Large intestine (tissue), 3 donors: ENCODE data around the gene CTNNBL1. TPM values are rescaled to one million over a fixed set of nuclear protein-coding genes. Genes with fewer than 3 reads are reported as not detected.
A peak's percentile ranks its signal among the peaks of the same experiment; 100 is the strongest.
"Not testable (repeated sequence)": the region's sequence is repeated elsewhere in the genome, so short reads cannot be mapped to it uniquely, and the experiment has no call there.

Experiments
- DNase-seq, 2 donors: peaks; one replicate each; pipeline versions ENCODE4 v3.0.0 to v3.0.0-alpha.2; 2013
- H3K27ac ChIP-seq: one replicate; pipeline ENCODE4 v1.5.1; 2013; ENCODE audit warnings: low read length
- H3K27me3 ChIP-seq: 2 replicates; pipeline ENCODE4 v1.6.1; 2013; ENCODE audit warnings: low read length; ENCODE audit not compliant: control insufficient read depth, insufficient read depth
- H3K36me3 ChIP-seq: 2 replicates; pipeline ENCODE4 v1.6.1; 2013; ENCODE audit warnings: low read length; ENCODE audit not compliant: control insufficient read depth, insufficient read depth
- H3K4me1 ChIP-seq: one replicate; pipeline ENCODE4 v1.6.1; 2013; ENCODE audit warnings: low read length; ENCODE audit not compliant: control insufficient read depth, insufficient read depth
- H3K4me3 ChIP-seq: one replicate; pipeline ENCODE4 v1.5.1; 2013; ENCODE audit warnings: low read length
- H3K9me3 ChIP-seq: one replicate; pipeline ENCODE4 v1.6.1; 2013; ENCODE audit warnings: mild to moderate bottlenecking, low read depth, low read length, moderate library complexity; ENCODE audit not compliant: control insufficient read depth
- WGBS: methylation state at CpG from one replicate; pipeline ENCODE4 v1.1.5; 2013; ENCODE audit warnings: low lambda C conversion rate; ENCODE audit not compliant: insufficient coverage; 5-methylcytosine and 5-hydroxymethylcytosine counted together
- polyA plus RNA-seq: library from polyadenylated mRNA; unstranded; fragments of 120-200 nt; gene quantifications from one replicate; pipeline ENCODE4 v1.2.1, GENCODE V29; 2013

The CTNNBL1 gene
- polyA plus RNA-seq, 1 donor, result 40.1 TPM

GRCh38 chr20:37676440-37676839, 17.4 kb upstream of the CTNNBL1 start:
- H3K9me3 ChIP-seq, result no peaks in the 10 kb centered on the region
- no peak for DNase-seq
- no CpG with 5 or more reads among the region's 7 CpGs for WGBS
- no peak overlapping the region for H3K4me3 ChIP-seq
- no peaks in the 10 kb centered on the region for H3K27me3 ChIP-seq
- no peak overlapping the region for H3K27ac ChIP-seq
- H3K4me1 ChIP-seq, result peaks cover 8% of the 10 kb centered on the region
- no peaks in the 10 kb centered on the region for H3K36me3 ChIP-seq

- Histone ChIP-seq H3K4me1 (no peaks in the 10 kb centered on the region), H3K27me3 (peaks cover 3% of the 10 kb centered on the region), H3K36me3 (no peaks in the 10 kb centered on the region), H3K9me3 (no peaks in the 10 kb centered on the region), H3K27ac (no peak overlapping the region), H3K4me3 (no peak overlapping the region)
- WGBS, result no CpG with 5 or more reads among the region's 11 CpGs
- DNase-seq, result no peak
Measured at GRCh38 chr20:37677969-37678861, 15.6 kb upstream of the CTNNBL1 start.

- not testable (repeated sequence) for DNase-seq, H3K4me1 ChIP-seq, H3K4me3 ChIP-seq, H3K27me3 ChIP-seq, H3K9me3 ChIP-seq, H3K36me3 ChIP-seq, H3K27ac ChIP-seq
- no CpG with 5 or more reads among the region's 4 CpGs for WGBS
Measured at GRCh38 chr20:37679751-37680150, 14.1 kb upstream of the CTNNBL1 start.

GRCh38 chr20:37680420-37680819, 13.4 kb upstream of the CTNNBL1 start:
- no CpG with 5 or more reads among the region's 3 CpGs for WGBS
- Histone ChIP-seq H3K4me1 (no peaks in the 10 kb centered on the region), H3K27ac (no peak overlapping the region), H3K27me3 (peaks cover 3% of the 10 kb centered on the region), H3K9me3 (no peaks in the 10 kb centered on the region), H3K4me3 (no peak overlapping the region), H3K36me3 (no peaks in the 10 kb centered on the region)
- DNase-seq, result peak in 1 of 2 donors; percentile 31

GRCh38 chr20:37681384-37682112, 12.3 kb upstream of the CTNNBL1 start:
- H3K27me3 ChIP-seq, result peaks cover 3% of the 10 kb centered on the region
- whole genome bisulfite sequencing, result 100% methylated on average over 1 of the region's 10 CpGs
- no peak for DNase-seq

GRCh38 chr20:37683146-37683545, 10.7 kb upstream of the CTNNBL1 start:
- DNase-seq, H3K27me3 ChIP-seq, H3K4me1 ChIP-seq, H3K36me3 ChIP-seq, H3K9me3 ChIP-seq, H3K27ac ChIP-seq, H3K4me3 ChIP-seq: not testable (repeated sequence)
- no CpG with 5 or more reads among the region's 9 CpGs for WGBS

More at GRCh38 chr20:37681384-37682112, 12.3 kb upstream of the CTNNBL1 start:
- Histone ChIP-seq H3K9me3 (no peaks in the 10 kb centered on the region), H3K27ac (no peak overlapping the region), H3K4me3 (no peak overlapping the region), H3K4me1 (no peaks in the 10 kb centered on the region), H3K36me3 (no peaks in the 10 kb centered on the region)

- H3K4me1 ChIP-seq, result no peaks in the 10 kb centered on the region
- peaks cover 9% of the 10 kb centered on the region for H3K27me3 ChIP-seq
- no peak overlapping the region for H3K27ac ChIP-seq
- no peaks in the 10 kb centered on the region for H3K9me3 ChIP-seq
- H3K4me3 ChIP-seq, result no peak overlapping the region
- no peak for DNase-seq
- H3K36me3 ChIP-seq, result no peaks in the 10 kb centered on the region
- no CpG with 5 or more reads among the region's 2 CpGs for WGBS
Measured at GRCh38 chr20:37686762-37687477, 6.9 kb upstream of the CTNNBL1 start.

- Histone ChIP-seq H3K27ac (no peak overlapping the region), H3K9me3 (no peaks in the 10 kb centered on the region), H3K36me3 (no peaks in the 10 kb centered on the region), H3K4me3 (no peak overlapping the region), H3K27me3 (peaks cover 9% of the 10 kb centered on the region), H3K4me1 (no peaks in the 10 kb centered on the region)
- no peak for DNase-seq
- 62% methylated on average over 2 of the region's 3 CpGs for WGBS
Measured at GRCh38 chr20:37687478-37687805, 6.4 kb upstream of the CTNNBL1 start.

GRCh38 chr20:37688093-37688492, 5.7 kb upstream of the CTNNBL1 start:
- Histone ChIP-seq H3K4me1 (no peaks in the 10 kb centered on the region), H3K27ac (no peak overlapping the region), H3K36me3 (no peaks in the 10 kb centered on the region), H3K9me3 (no peaks in the 10 kb centered on the region), H3K27me3 (peaks cover 6% of the 10 kb centered on the region), H3K4me3 (no peak overlapping the region)
- 87% methylated on average over 2 of the region's 4 CpGs for WGBS
- DNase-seq, result no peak

- no peak for DNase-seq
- Histone ChIP-seq H3K27ac (no peak overlapping the region), H3K27me3 (peaks cover 6% of the 10 kb centered on the region), H3K36me3 (no peaks in the 10 kb centered on the region), H3K4me3 (no peak overlapping the region), H3K9me3 (no peaks in the 10 kb centered on the region), H3K4me1 (peaks cover 11% of the 10 kb centered on the region)
- WGBS, result no CpG with 5 or more reads among the region's 5 CpGs
Measured at GRCh38 chr20:37690626-37691369, 3.0 kb upstream of the CTNNBL1 start.
